Small intestine (tissue), 7 donors: ENCODE data around the gene TMEM101. TPM values are rescaled to one million over a fixed set of nuclear protein-coding genes. Genes with fewer than 3 reads are reported as not detected.
"Not testable (repeated sequence)": the region's sequence is repeated elsewhere in the genome, so short reads cannot be mapped to it uniquely, and the experiment has no call there.

Experiments used
- DNase-seq, 2 donors: peaks; one replicate each; pipeline versions ENCODE4 v3.0.0 to v3.0.0-alpha.2; 2013
- FAIRE-seq: peaks from 2 replicates; lab custom pipeline; 2012; peaks lifted over from hg19 to GRCh38; lab: Jason Lieb, UNC
- H3K27ac ChIP-seq, 3 donors: one replicate each; pipeline ENCODE4 v1.5.1; 2013; ENCODE audit warnings: low read length in 2 of 3, mild to moderate bottlenecking in 2 of 3, control low read depth in 1 of 3, inconsistent platforms in 1 of 3, low read depth in 1 of 3, moderate library complexity in 1 of 3
- H3K27me3 ChIP-seq, 3 donors: one replicate each; pipeline ENCODE4 v1.6.1; 2013; ENCODE audit warnings: low read length in 3 of 3, inconsistent platforms in 1 of 3; ENCODE audit not compliant: control insufficient read depth in 3 of 3, insufficient read depth in 3 of 3
- H3K36me3 ChIP-seq, 3 donors: one replicate each; pipeline ENCODE4 v1.6.1; 2013; ENCODE audit warnings: low read length in 3 of 3, inconsistent platforms in 1 of 3, low read depth in 1 of 3, mild to moderate bottlenecking in 1 of 3, moderate library complexity in 1 of 3; ENCODE audit not compliant: control insufficient read depth in 3 of 3, insufficient read depth in 2 of 3
- H3K4me1 ChIP-seq, 3 donors: one replicate each; pipeline ENCODE4 v1.6.1; 2013; ENCODE audit warnings: low read length in 2 of 3, inconsistent platforms in 1 of 3, low read depth in 1 of 3, mild to moderate bottlenecking in 1 of 3, moderate library complexity in 1 of 3; ENCODE audit not compliant: control insufficient read depth in 3 of 3, insufficient read depth in 2 of 3
- H3K4me3 ChIP-seq, 3 donors: one replicate each; pipeline ENCODE4 v1.5.1; 2013; ENCODE audit warnings: low read length in 3 of 3, control low read depth in 1 of 3, inconsistent platforms in 1 of 3, low read depth in 1 of 3, mild to moderate bottlenecking in 1 of 3, moderate library complexity in 1 of 3
- H3K9me3 ChIP-seq, 2 donors: one replicate each; pipeline ENCODE4 v1.6.1; 2013; ENCODE audit warnings: low read depth in 1 of 2, low read length in 1 of 2; ENCODE audit not compliant: control insufficient read depth in 2 of 2, insufficient read depth in 1 of 2
- WGBS, 3 donors: extraction: QIAGEN DNeasy Blood & Tissue Kit; methylation state at CpG; one replicate each; pipeline ENCODE4 v1.1.7; 2013; 5-methylcytosine and 5-hydroxymethylcytosine counted together
- polyA plus RNA-seq, 4 donors: library from polyadenylated mRNA; stranded (reverse) in 3 of 4; unstranded in 1 of 4; fragments of 200-250 nt in 3 of 4; fragments of 120-200 nt in 1 of 4; gene quantifications; one replicate each; pipeline versions ENCODE4 v1.2.1 to v1.2.3, GENCODE V29; 2013
- donor health status: healthy with polysubstance abuse.
- donor health status: control.
- donor health status: control.
- donor health status: Bipolar disorder and iron deficiency.
- donor health status: healthy.

The TMEM101 gene
- polyA plus RNA-seq, 4 donors: 11.3 to 47.5 (median 27.7) TPM

- H3K36me3 ChIP-seq: peaks cover 3 to 63% (median 10%) of the 10 kb centered on the region in 3 donors
- H3K9me3 ChIP-seq: no peaks in the 10 kb centered on the region
- WGBS, 3 donors: 95 to 97% (median 96%) methylated on average over 9 of the region's 9 CpGs
Observed at GRCh38 chr17:44049294-44050060, 34.7 kb upstream of the TMEM101 start.

GRCh38 chr17:44046893-44047292 lies 32.1 kb upstream of the TMEM101 start:
- DNase-seq, H3K27ac ChIP-seq, FAIRE-seq, H3K27me3 ChIP-seq, H3K4me1 ChIP-seq, H3K9me3 ChIP-seq, H3K4me3 ChIP-seq: not testable (repeated sequence)
- WGBS, 3 donors: 97 to 100% (median 98%) methylated on average over 3 to 7 of the region's 7 CpGs
- H3K36me3 ChIP-seq: peaks cover 3 to 58% (median 8%) of the 10 kb centered on the region in 3 donors

More at GRCh38 chr17:44049294-44050060, 34.7 kb upstream of the TMEM101 start:
- DNase-seq (no peak), FAIRE-seq (no peak)
- no peaks in the 10 kb centered on the region for H3K27me3 ChIP-seq
- H3K27ac ChIP-seq: no peak overlapping the region
- H3K4me1 ChIP-seq: peaks cover 0 to 2% (median 0%) of the 10 kb centered on the region in 3 donors
- H3K4me3 ChIP-seq: no peak overlapping the region

GRCh38 chr17:44045486-44045885 lies 30.7 kb upstream of the TMEM101 start:
- no peak for FAIRE-seq
- no peak overlapping the region for H3K27ac ChIP-seq
- DNase-seq: no peak
- H3K36me3 ChIP-seq: peaks cover 0 to 44% (median 2%) of the 10 kb centered on the region in 3 donors
- no peak overlapping the region for H3K4me3 ChIP-seq
- peaks cover 0 to 2% (median 0%) of the 10 kb centered on the region in 3 donors for H3K4me1 ChIP-seq
- no peaks in the 10 kb centered on the region for H3K27me3 ChIP-seq
- WGBS, 3 donors: 85 to 94% (median 91%) methylated on average over 4 of the region's 4 CpGs
- no peaks in the 10 kb centered on the region for H3K9me3 ChIP-seq

- Histone ChIP-seq H3K4me1 (peaks cover 0 to 2% (median 0%) of the 10 kb centered on the region in 3 donors), H3K9me3 (no peaks in the 10 kb centered on the region), H3K36me3 (peaks cover 0 to 38% (median 2%) of the 10 kb centered on the region in 3 donors), H3K27me3 (no peaks in the 10 kb centered on the region), H3K4me3 (no peak overlapping the region), H3K27ac (no peak overlapping the region)
- FAIRE-seq: no peak
- no peak for DNase-seq
- 66 to 87% (median 84%) methylated on average over 1 of the region's 1 CpG for WGBS, 3 donors
Observed at GRCh38 chr17:44044071-44044470, 29.3 kb upstream of the TMEM101 start.

- FAIRE-seq: no peak
- no peak for DNase-seq
- peaks cover 1 to 41% (median 2%) of the 10 kb centered on the region in 3 donors for H3K36me3 ChIP-seq
- H3K4me1 ChIP-seq: peaks cover 0 to 9% (median 0%) of the 10 kb centered on the region in 3 donors
- H3K27ac ChIP-seq: peak overlapping the region in 1 of 3 donors; percentile 5
- H3K9me3 ChIP-seq: no peaks in the 10 kb centered on the region
- WGBS, 3 donors: 58 to 89% (median 78%) methylated on average over 4 of the region's 4 CpGs
- no peak overlapping the region for H3K4me3 ChIP-seq
- no peaks in the 10 kb centered on the region for H3K27me3 ChIP-seq
Observed at GRCh38 chr17:44043272-44043696, 28.5 kb upstream of the TMEM101 start.

- FAIRE-seq: no peak
- WGBS, 3 donors: 68 to 78% (median 70%) methylated on average over 5 to 6 of the region's 6 CpGs
- Histone ChIP-seq H3K4me1 (peaks cover 0 to 9% (median 0%) of the 10 kb centered on the region in 3 donors), H3K4me3 (no peak overlapping the region), H3K27ac (peak overlapping the region in 1 of 3 donors; percentile 5), H3K36me3 (peaks cover 7 to 43% (median 7%) of the 10 kb centered on the region in 3 donors), H3K27me3 (no peaks in the 10 kb centered on the region), H3K9me3 (no peaks in the 10 kb centered on the region)
- DNase-seq: no peak
Observed at GRCh38 chr17:44039829-44040635, 25.3 kb upstream of the TMEM101 start.

GRCh38 chr17:44038604-44039011 lies 23.8 kb upstream of the TMEM101 start:
- Histone ChIP-seq H3K4me1 (peaks cover 0 to 9% (median 0%) of the 10 kb centered on the region in 3 donors), H3K4me3 (no peak overlapping the region), H3K9me3 (no peaks in the 10 kb centered on the region), H3K27ac (peak overlapping the region in 1 of 3 donors; percentile 55), H3K27me3 (no peaks in the 10 kb centered on the region), H3K36me3 (peaks cover 7 to 48% (median 14%) of the 10 kb centered on the region in 3 donors)
- WGBS, 3 donors: 47 to 80% (median 58%) methylated on average over 3 of the region's 3 CpGs
- DNase-seq: peak; percentile 70 to 82
- no peak for FAIRE-seq

- Histone ChIP-seq H3K4me1 (peaks cover 0 to 9% (median 0%) of the 10 kb centered on the region in 3 donors), H3K27ac (no peak overlapping the region), H3K36me3 (peaks cover 7 to 51% (median 12%) of the 10 kb centered on the region in 3 donors), H3K27me3 (no peaks in the 10 kb centered on the region), H3K4me3 (no peak overlapping the region), H3K9me3 (no peaks in the 10 kb centered on the region)
- 92 to 98% (median 95%) methylated on average over 2 of the region's 2 CpGs for WGBS, 3 donors
- FAIRE-seq (no peak), DNase-seq (no peak)
Observed at GRCh38 chr17:44037471-44037870, 22.7 kb upstream of the TMEM101 start.
